GM21515 (cell line): Measurements from ENCODE around the gene PCNT.
A peak's percentile ranks its signal among the peaks of the same experiment; 100 is the strongest.
"Not testable (repeated sequence)": the region's sequence is repeated elsewhere in the genome, so short reads cannot be mapped to it uniquely, and the experiment has no call there.

Experiments
- ATAC-seq: cut with Tn5 transposase; IDR thresholded peaks from one replicate; pipeline ENCODE4 v1.9.1; 2021; ENCODE audit not compliant: unreplicated experiment

The PCNT gene

DNA sequence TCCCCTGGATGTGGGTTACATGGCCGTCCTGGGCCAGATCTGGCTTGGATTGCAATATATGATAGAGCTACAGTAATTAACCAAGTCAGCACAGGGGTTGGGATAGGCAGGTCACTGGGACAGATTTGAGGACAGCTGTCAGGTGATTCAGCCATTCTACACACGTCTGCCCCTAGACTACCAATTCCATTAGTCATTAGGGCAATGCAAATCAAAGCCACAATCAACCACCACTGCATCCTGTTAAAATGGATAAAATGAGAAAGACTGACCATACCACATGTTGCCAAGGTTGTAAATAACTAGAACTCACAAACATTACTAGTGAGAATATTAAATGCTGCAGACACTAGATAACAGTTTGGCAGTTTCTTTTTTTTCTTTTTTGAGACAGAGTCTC, 16.3 kb upstream of the PCNT start:
- ATAC-seq: no peak

DNA sequence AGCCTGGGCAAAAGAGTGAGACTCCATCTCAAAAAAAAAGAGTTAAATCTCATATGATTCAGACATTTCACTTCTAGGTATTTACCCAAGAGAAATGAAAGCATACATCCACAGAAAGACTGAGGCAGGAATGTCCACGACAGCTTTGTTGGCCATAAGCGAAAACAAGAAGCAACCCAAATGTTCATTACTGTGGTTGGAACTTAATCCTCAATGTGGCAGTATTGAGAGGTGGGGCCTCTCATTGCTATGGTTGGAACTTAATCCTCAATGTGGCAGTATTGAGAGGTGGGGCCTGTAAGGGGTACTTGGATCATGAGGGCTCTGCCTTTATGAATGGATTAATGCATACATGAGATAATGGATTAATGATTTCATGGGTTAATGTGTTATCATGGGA, 15.5 kb upstream of the PCNT start:
- ATAC-seq: no peak

DNA sequence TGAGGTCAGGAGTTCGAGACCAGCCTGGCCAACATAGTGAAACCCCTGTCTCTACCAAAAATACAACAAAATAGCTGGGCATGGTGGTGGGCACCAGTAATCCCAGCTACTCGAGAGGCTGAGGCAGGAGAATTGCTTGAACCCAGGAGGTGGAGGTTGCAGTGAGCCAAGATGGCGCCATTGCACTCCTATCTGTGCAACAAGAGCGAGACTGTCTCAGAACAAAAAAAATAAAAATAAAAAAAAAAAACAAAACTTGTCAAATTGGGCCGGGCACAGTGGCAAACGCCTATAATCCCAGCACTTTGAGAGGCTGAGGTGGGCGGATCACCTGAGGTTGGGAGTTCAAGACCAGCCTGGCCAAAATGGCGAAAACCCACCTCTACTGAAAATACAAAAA, 13.7 kb upstream of the PCNT start:
- not testable (repeated sequence) for ATAC-seq

DNA sequence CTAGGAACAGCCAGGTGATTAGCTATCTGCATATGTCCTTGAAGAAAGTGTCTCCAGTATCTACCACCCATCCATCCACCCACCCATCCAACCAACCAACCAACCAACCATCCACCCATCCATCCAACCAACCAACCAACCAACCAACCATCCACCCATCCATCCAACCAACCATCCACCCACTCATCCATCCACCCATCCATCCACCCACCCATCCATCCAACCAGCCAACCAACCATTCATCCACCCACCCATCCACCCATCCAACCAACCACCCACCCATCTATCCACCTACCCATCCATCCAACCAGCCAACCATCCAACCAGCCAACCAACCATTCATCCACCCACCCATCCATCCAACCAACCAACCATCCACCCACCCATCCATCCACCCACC, 12.4 kb upstream of the PCNT start:
- ATAC-seq: no peak

DNA sequence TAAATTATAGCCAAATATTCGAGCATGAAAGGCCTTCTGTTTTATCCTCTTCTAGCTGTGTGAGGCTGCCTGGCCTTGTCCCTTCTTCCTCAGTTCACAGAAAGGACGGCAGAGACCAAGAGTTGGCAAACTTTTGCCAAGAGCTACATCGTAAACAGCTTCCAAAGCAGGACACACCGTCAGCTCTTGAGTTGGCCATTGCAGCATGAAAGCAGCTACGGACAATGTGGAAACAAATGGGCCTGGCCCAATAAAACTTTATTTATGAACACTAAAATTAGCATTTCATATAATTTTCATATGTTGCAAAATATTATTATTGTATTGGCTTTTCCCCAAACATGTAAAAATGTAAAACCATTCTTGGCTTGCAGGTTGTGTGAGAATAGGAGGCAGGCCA, 11.0 kb upstream of the PCNT start:
- no peak for ATAC-seq

DNA sequence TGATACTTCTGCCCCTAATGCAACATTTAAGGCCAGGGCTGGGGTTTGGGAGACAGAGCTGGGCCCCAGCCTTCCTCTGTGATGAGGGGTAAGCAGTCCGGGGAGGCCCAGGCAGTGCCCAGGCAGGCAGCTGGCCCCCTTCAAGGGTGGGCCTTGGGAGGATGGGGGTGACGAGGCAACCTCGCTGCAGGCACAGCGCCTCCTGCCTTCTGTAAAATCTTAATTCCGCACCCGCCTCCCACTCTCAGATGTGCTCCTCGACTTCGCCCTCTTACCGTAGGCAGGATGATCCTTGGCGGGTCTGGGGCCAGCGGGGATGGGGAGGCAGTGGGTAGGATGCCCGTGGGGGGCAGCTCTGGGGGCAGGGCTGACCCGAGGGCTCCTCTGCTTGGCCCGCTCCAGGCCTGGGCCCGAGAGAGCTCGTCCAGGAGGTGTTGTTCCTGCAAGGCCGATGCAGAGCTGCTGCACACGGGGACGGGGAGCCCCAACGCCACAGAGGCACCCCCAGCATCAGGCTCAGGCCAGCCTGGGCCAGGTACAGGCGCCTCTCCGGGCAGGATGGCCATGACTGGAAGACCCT, 9.4 kb upstream of the PCNT start:
- ATAC-seq: no peak

DNA sequence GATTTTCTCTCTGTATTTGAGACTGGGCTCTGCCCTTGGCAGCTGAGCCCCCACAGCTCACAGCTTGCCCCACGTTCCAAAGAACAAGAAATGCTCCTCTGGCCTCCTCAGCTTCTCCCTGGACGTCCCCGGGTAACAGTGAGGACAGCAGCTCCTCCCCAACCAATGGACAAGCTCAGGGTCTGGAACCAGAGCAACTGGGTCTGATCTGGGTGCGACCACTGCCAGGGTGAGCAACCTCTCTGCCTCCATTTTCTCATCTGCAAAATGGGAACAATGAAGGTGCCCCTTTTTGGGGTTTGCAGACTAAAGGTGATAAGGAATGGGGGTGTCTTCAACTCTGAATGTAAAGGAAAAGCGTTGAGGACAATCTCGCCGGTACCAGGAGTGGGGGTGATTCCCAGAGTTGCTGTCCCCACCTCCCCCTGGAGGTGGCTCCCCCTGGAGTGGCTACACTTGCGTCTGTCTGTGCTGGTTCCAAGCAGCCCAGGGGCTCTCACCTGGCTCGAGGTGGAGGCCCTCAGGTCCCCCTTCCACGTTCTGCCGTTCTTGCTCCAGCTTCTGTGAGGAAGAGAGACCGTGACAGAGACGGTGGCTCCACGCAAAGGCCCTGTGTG, 7.1 kb upstream of the PCNT start:
- ATAC-seq: no peak

DNA sequence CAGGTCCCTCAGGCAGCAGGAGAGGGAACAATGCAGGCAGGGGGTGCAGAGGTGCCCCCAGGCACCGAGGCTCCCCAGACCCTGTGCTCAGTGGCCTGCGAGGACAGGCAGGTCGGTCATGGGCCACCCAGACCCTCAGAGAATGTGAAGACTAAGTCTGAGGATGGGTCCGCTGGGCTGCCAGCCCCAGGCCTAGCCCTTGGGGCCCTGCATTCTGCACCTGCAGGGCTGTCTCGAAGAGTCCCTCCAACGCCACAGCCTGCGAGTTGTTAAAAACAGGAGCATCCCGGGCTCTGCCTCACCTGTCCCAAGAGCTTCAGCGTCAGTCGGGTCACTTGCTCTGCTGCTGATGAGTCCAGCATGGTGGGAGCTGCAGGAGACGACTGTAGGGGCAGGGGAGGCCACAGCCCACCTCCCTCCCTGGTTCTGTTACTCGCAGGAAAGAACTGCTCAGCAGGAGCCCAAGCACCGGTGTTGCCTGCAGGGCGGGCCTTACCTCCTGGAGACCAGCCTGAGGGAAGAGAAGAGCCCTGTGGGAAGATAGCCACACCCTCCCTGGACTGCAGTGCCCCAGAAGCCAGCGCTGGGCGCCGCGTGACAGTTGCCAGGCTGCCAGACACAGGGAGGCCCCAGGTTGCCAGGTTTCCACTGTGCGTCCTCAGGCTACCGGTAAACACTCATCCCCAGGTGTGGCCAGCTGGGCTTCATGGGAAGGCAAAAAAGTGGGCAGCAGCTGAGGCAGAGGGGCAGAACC, 6.1 kb upstream of the PCNT start:
- no peak for ATAC-seq

DNA sequence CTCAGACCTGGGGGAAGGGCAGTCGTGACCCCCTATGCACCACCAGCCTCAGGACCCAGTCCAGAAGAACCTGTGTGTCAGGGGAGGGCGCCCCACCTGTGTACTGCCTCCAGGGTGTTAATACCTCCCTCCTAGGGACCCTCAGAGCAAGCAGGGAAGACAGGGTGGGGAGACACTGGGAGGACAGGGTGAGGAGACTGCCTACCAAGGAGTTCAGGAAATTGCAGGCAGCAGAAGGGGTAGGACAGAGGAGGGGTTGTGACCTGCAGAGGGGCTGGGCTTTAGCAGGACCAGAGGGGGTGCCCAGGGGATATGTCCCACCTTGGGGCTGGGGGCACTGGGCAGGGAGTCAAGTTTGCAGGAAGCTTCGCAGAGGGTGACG, 5.5 kb upstream of the PCNT start:
- ATAC-seq: no peak

DNA sequence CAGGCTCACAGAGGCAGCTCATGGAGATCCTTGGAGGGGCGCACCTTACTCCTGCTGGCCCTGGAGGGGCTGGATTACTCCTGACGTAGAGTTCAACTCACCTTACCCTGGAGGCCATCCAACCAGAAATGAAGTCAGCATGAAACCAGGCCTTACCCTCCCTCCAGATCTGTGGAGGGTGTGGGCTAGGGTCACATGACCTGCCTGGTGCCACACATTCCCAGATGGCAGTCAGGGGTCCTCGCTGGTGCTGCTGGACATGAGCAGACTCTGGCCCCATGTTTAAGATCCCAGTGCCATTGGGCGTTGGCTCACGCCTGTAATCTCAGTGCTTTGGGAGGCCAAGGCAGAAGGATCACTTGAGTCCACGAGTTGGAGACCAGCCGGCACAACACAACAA, 4.8 kb upstream of the PCNT start:
- no peak for ATAC-seq

DNA sequence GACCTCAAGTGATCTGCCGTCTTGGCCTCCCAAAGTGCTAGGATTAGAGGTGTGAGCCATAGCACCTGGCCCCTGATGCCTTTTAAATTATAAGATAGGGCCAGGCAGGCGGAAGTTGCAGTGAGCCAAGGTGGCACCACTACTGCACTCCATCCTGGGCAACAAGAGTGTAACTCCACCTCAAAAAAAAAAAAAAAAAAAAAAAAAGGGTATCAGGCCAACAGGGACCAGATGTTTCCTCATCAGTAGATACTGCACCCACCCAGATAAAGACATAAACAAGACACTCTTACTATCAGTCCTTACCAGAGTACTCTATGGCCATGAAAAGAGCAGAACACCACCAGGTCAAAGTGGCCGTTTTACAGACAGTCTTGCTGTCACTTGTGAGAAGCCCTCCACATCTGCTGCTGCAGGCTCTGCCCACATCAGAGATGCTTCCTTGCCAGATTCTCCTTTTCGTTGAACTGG, 3.6 kb upstream of the PCNT start:
- ATAC-seq: no peak

DNA sequence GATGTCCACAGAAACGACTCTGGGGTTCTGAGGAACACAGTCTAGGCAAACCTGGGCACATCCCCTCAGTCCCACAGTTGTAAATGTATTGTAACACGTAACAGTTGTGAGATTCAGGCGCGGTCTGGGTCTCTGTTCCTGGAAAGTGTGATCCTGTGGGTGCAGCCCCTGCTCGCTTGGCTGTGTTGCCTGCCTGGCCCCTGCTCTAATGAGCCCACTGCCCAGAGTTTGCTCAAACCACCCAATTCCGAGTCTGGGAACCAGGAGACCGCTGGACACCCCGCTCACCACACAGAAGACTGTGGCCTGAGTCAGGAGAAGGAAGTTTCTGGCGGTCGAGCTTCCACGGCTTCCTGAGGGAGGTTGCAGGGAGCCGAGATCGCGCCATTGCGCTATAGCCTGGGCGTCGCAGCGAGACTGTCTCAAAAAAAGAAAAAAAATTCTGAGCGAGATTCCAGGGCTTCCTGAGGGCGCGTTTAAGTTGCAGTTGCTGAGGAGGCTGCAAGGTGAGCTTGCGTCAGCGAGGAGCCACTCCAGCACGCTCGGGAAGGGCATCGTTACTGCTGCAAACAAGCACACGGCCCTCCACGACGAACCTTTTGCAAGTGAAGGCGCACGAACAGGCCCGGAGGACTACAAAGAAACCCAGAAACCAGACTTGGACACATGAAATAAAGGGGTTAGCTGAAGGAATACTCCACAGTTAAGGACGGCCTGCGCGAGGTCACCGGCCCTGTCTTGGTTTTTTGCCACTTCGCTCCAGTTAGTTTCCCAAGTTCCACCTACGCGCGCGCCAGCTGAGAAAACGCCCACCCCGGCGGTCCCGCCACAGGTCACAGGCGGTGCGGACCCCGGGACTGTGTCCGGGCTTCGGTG, 1.4 kb upstream of the PCNT start:
- ATAC-seq: no peak

DNA sequence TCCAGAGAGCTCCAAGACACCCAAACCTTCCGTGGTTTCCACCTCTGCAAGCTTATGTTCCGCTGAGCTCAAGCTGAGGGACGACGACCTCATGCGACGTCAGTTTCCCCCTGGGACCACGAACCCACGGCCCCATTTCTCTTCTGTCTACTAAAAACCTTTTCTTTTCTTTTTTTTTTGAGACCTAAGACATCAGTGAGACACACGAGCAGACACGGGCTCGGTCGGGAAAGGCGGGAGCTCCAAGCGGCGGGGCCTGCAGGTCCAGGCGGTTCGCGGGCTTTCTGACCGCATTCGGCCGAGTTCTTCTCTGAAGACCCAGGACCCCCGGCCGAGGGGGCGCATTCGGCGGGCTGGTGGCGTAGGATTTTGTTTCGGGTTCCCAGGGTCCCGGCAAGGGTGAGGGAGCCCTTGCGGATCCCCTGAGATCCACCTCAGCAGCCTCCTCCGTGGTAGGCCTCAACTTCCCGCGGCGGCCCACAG, 688 bp upstream of the PCNT start:
- ATAC-seq: peak; percentile 8

DNA sequence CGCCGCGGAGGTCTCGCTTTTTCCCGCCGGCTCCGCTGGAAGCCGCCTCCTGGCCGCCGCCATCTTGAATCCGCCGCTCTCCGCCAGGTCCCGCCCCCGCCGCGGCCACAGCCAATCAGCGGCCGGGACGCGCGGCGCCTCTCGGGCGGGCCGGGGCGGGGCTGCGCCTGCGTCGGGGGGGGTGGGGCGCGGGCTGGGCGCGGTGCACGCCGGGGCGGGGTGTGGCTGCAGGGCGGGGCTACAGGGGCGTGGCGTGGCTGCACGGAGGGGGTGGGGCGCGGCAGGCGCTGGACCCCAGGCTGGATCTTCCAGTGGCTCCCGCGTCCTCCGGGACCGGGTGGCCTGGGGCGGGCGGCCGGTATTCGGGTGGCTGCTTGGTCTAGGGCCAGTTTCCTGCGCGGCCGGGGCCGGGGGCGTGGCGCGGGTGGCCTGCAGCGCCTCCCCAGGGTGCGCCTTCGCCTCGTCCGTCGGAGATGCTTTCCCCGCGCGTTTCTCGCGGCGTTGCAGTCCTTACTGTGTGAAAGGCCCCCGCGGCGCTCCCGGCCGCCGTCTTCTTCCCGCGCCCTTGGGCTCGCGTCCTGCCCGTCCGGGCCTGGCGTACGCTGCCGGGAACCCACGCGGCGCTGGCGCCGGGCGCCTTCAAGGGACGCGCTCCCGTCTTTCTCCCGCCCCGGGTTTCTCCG, 575 bp downstream of the PCNT start:
- ATAC-seq: peak; percentile 48

DNA sequence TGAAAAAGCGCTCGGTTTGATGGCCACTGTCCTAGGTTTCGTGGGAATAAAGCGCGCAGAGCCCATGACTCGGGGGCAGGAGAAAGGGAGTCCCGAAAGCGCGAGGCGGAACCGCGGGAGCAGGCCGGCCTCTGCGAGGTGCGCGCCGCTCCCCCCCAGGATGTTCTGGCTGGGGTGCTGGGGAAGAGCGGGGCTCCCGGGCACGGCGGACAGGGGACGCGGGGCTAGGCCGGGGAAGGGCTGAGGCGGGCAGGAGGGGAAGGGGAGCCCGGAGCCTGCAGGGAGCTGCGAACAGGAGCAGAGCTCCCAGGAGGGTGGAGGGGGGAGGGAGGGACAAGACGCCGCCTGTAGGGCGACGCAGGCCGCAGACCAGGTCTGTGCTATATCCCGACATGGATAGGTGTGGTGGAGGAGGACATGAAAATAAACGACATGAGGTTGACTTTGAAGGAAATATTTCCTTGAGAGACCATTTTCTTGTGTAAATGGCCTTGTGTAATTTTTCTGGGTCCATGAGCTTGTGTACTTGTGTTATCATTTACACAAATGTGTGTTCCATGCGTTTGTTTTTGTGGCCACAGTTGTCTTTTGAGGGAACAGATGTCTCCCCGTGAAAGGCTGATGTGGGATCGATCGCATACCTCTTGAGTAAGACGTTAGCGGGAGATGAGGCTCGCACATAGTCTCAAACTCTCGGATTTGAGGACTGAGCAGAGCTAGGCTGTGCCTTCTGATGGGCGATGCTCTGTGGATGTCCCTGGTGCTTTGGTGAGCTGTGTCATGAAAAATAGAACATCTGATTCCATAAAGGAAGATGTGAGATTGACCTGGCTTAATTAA, 1.3 kb downstream of the PCNT start:
- ATAC-seq: peak; percentile 16

DNA sequence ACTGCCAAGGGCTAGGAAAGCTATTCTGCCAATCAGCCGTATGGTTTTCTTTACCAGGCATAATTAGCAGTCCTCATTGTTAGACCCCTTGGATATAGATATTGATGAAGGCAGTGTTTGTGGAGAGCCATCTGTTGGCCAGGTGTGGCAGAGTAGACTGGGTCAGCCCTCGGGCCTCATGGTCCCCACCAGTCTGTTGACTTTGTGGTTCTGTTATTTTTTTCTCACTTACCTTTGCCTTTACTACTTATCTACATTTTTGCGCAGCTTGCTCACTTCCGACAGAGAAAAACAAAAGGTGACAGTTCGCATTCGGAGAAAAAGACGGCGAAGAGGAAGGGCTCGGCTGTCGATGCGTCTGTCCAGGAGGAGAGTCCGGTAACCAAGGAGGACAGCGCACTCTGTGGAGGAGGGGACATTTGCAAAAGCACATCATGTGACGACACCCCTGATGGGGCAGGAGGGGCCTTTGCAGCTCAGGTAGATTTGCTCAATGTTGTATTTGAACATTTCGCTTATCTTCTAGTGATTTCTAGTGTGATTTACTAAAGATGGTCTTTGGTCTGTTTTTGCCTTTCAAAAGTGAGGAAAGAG, 2.3 kb downstream of the PCNT start:
- no peak for ATAC-seq

DNA sequence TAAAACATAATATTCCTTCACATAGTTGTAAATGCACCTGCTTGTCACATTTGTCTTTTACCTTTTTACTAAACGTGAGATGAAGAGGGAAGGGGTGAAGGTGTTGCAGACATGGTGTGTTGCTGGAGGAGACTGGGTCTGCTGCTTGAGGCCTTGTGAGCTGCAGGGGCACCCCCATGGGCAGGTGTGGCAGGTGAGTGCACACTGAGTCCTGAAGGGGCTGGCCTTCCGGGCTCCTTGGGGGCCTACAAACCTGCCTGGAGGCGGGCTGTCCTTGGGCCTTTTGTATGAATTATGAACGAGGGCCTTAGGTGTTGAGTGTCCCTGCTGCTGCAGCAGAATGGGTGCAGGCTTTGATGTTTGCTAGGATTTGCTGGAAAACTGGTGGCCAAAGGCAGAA, 3.8 kb downstream of the PCNT start:
- no peak for ATAC-seq

DNA sequence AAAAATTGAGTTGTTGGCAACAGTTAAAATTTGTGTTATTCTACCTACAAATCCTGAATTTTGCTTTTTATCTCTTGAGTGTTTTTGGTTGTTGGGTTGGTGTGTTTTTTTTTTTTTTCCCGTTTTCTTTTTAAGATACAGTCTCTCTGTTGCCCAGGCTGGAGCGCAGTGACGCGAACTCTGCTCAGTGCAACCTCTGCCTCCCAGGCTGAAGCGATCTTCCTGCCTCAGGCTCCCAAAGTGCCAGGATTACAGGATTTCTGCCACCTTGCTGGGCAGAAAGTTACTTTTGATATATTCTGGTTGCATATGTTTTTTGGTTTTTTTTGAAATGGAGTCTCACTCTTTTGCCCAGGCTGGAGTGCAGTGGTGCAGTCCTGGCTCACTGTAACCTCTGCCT, 4.2 kb downstream of the PCNT start:
- ATAC-seq: no peak

DNA sequence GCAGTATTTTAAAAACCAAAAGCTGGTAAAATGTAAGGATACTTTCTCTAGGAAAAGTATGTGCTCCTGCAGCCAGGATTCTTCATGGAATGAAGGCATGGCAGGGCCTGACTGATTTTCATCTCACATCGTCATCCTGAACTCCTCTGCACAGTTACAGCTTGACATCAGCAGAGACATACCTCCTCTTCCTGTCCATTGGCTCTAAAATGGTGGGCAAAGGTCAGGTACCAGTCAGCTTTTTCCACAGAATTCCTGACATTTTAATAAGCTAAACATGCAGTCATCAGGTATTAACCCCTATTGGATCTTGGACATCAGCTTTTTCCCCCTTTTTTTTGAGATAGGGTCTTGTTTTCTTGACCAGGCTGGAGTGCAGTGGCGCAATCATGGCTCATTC, 5.8 kb downstream of the PCNT start:
- no peak for ATAC-seq
